DOHH2 (cell line): ENCODE measurements around the gene MOV10.

Experiments used
- EZH2phosphoT487 ChIP-seq: fragments of 200-600 bp; sonication (generic); IDR thresholded peaks from 2 replicates; pipeline ENCODE4 v1.6.1; 2017; ENCODE audit warnings: borderline replicate concordance, mild to moderate bottlenecking, antibody characterized with exemption, low read length, moderate library complexity, mixed read lengths
- TF ChIP-seq, protein P1 (sequence below): fragments of 200-600 bp; sonication (generic); IDR thresholded peaks from one replicate; pipeline ENCODE4 v1.5.1; 2014; ENCODE audit warnings: antibody characterized with exemption, mild to moderate bottlenecking, low read depth, low read length; ENCODE audit not compliant: poor library complexity, severe bottlenecking

DNA sequence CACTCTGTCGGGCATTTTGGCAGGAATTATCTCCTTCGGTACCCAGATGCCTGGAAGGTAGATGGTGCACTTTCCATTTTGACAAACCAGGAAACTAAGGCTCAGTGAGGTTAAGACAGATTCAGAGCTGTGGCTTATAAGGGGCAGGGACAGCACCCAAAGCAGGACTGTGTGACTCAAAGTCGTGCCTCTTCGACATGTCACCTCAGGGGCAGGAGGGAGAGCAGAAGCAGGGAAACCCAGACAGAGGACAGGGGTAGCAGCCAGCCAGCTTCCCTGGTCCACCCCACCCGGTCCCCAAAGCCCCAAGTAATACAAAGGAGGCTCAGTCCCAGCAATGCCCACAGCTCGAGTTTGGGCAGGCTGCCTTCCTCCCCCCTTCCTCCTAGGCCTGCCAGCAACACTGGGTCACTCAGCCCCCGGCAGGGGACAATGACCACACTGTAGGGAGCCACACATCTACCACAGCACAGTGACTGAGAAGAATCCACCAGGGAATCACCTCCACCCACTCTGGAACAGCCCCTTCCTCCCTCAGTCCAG, 30.0 kb downstream of the MOV10 start:
- no peak for TF ChIP-seq EZH2phosphoT487
- TF ChIP-seq, protein P1, sequence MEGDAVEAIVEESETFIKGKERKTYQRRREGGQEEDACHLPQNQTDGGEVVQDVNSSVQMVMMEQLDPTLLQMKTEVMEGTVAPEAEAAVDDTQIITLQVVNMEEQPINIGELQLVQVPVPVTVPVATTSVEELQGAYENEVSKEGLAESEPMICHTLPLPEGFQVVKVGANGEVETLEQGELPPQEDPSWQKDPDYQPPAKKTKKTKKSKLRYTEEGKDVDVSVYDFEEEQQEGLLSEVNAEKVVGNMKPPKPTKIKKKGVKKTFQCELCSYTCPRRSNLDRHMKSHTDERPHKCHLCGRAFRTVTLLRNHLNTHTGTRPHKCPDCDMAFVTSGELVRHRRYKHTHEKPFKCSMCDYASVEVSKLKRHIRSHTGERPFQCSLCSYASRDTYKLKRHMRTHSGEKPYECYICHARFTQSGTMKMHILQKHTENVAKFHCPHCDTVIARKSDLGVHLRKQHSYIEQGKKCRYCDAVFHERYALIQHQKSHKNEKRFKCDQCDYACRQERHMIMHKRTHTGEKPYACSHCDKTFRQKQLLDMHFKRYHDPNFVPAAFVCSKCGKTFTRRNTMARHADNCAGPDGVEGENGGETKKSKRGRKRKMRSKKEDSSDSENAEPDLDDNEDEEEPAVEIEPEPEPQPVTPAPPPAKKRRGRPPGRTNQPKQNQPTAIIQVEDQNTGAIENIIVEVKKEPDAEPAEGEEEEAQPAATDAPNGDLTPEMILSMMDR: no peak
